ENCODE measurements around the gene CDHR3. TPM values are rescaled to one million over a fixed set of nuclear protein-coding genes. Genes with fewer than 3 reads are reported as not detected.

CDHR3 gene
- total and polyA plus RNA-seq, 4 experiments from 2014 or later, result 1.3 to 12.1 (median 6.7) TPM

DNA sequence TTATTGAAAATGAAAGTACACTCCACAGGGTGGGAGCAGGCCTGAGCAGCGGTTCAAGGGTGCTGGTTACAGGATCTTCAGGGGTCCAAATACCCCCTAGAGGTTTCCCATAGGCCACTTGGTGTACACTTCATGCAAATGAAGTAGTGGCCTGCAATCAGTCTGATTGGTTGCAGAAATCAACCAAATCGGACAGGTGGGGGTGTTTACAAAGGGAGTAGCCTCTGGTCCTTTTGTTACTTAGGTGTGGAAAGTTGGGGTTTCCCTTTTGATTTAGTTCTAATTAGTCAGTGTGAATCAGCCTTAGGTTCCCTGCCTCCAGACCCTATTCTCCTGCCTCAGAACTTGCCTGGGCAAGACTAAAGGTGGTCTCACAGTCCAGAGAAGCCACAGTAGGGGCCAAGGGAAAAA lies 99.5 kb downstream of the CDHR3 start:
- Histone ChIP-seq H3K4me1 (ENCODE audit: insufficient read depth, low read length) (peaks cover 10% of the 10 kb centered on the region), H3K36me3 (ENCODE audit: insufficient read depth, low read length) (no peaks in the 10 kb centered on the region), H3K4me3 (ENCODE audit: low read length in 2 of 2) (no peak overlapping the region), H3K9me3 (ENCODE audit: control insufficient read depth in 1 of 2, low read length in 2 of 2) (no peaks in the 10 kb centered on the region), H3K27ac (ENCODE audit: low read depth, low read length) (no peak overlapping the region), H3K27me3 (ENCODE audit: insufficient read depth, low read length) (no peaks in the 10 kb centered on the region)
- Mint-ChIP-seq H3K27me3 (no peaks in the 10 kb centered on the region), H3K4me3 (no peak overlapping the region), H3K27ac (no peak overlapping the region), H3K4me1 (peaks cover 4 to 25% (median 10%) of the 10 kb centered on the region in 4 donors), H3K36me3 (no peaks in the 10 kb centered on the region), H3K9me3 (peaks cover 0 to 2% (median 0%) of the 10 kb centered on the region in 8 donors)
- intact Hi-C loops (cut with micrococcal nuclease), result loop anchor here (1.0 kb wide), 1 partner anchor 15 kb away; no protein-coding TSS in a partner anchor
- no peak for DNase-seq
- ChIA-PET POLR2A (ENCODE audit: partially characterized antibody) (no interaction called here), CTCF (ENCODE audit: partially characterized antibody) (interaction anchor here (13.5 kb wide), 1 partner anchor 96 kb away, joined by 423 read pairs; no protein-coding TSS in a partner anchor)

DNA sequence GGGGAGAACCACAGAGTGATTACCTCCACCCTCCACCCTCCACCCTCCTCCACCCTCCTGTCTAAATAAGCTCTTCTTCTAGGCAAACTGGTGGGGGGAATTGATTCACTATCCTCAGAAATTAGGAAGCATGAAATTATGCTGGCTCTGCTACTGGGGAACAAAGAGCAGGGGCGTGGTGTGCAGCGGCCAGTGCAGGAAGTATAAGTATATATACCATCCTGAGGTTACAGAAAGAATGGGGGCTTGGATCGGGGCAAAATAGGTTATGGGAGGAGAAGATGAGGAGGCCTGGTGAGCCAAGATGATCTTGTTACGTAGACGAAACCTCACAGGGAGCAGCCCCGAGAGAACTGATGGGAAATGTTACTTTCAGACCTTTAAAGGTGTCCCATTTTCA lies 100.0 kb downstream of the CDHR3 start:
- H3K27me3 Mint-ChIP-seq, result no peaks in the 10 kb centered on the region
- DNase-seq, result no peak
- H3K4me3 ChIP-seq (ENCODE audit: low read length in 2 of 2), result no peak overlapping the region
- H3K4me1 Mint-ChIP-seq, result peaks cover 0 to 20% (median 6%) of the 10 kb centered on the region in 4 donors
- intact Hi-C loops (cut with micrococcal nuclease), result no loop called here
- H3K36me3 Mint-ChIP-seq, result no peaks in the 10 kb centered on the region
- H3K4me1 ChIP-seq (ENCODE audit: insufficient read depth, low read length), result peaks cover 6% of the 10 kb centered on the region
- H3K27me3 ChIP-seq (ENCODE audit: insufficient read depth, low read length), result no peaks in the 10 kb centered on the region
- CTCF ChIA-PET (ENCODE audit: partially characterized antibody), result interaction anchor here (13.5 kb wide), 1 partner anchor 96 kb away, joined by 423 read pairs; no protein-coding TSS in a partner anchor
- H3K27ac Mint-ChIP-seq, result peak overlapping the region in 1 of 7 donors; percentile 21
- no peak overlapping the region for H3K27ac ChIP-seq (ENCODE audit: low read depth, low read length)
- no peaks in the 10 kb centered on the region for H3K9me3 ChIP-seq (ENCODE audit: control insufficient read depth in 1 of 2, low read length in 2 of 2)
- no peak overlapping the region for H3K4me3 Mint-ChIP-seq
- H3K9me3 Mint-ChIP-seq, result peaks cover 0 to 2% (median 0%) of the 10 kb centered on the region in 8 donors
- H3K36me3 ChIP-seq (ENCODE audit: insufficient read depth, low read length), result no peaks in the 10 kb centered on the region
- POLR2A ChIA-PET (ENCODE audit: partially characterized antibody), result no interaction called here

DNA sequence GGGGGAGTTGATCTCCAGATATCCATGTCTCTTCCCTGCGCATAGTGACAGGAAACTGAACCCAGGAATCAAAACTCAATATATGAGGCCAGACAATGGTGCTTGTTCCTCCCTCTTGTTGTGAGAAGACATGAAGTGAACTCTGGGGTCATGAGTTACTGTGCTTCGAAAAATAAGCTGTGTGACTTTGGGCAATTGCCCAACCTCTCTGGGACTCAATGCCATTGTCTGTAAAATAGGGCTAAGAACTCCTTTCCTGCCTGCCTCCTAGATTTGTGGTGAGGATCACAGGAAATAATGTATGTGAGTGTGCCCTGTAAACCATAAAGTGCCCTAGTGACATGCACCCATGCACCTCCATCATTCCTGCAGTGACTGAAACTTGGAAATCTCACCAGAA lies 100.6 kb downstream of the CDHR3 start:
- H3K27me3 Mint-ChIP-seq, result no peaks in the 10 kb centered on the region

DNA sequence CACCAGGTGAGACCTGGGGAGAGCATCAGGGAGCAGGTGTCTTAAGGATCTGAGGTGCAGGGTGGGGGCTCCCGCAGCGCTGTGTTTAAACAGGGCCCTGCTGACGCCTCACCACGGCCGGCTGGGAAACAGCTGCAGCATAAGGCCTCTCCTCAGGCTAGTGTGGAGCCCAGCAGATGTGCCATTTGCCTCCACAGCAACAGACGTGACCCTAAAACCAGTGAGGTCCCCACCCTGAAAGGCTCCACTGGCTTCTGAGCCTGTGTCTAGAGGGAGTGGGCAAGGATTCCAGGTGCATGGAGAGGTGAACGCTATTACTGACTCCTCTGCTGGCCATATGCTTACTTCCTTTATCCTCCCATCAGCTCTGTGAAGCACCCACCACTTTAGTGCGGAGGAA lies 101.3 kb downstream of the CDHR3 start:
- intact Hi-C loops (cut with micrococcal nuclease), result no loop called here
- no peak for DNase-seq
- Mint-ChIP-seq H3K4me1 (peaks cover 2 to 16% (median 9%) of the 10 kb centered on the region in 4 donors), H3K27me3 (no peaks in the 10 kb centered on the region), H3K27ac (peak overlapping the region in 1 of 7 donors; percentile 4), H3K9me3 (peaks cover 0 to 2% (median 0%) of the 10 kb centered on the region in 8 donors), H3K36me3 (no peaks in the 10 kb centered on the region), H3K4me3 (no peak overlapping the region)
- H3K27me3 ChIP-seq (ENCODE audit: insufficient read depth, low read length), result no peaks in the 10 kb centered on the region
- POLR2A ChIA-PET (ENCODE audit: partially characterized antibody), result interaction anchor here (1.0 to 1.4 kb wide), 2 partner anchors 40 to 49 kb away, joined by 3 to 4 read pairs; no protein-coding TSS in a partner anchor
- CTCF ChIA-PET (ENCODE audit: partially characterized antibody), result interaction anchor here (13.5 kb wide), 1 partner anchor 95 kb away, joined by 423 read pairs; no protein-coding TSS in a partner anchor
- no peak overlapping the region for H3K4me3 ChIP-seq (ENCODE audit: low read length in 2 of 2)
- H3K4me1 ChIP-seq (ENCODE audit: insufficient read depth, low read length), result no peaks in the 10 kb centered on the region
- H3K27ac ChIP-seq (ENCODE audit: low read depth, low read length), result no peak overlapping the region
- no peaks in the 10 kb centered on the region for H3K36me3 ChIP-seq (ENCODE audit: insufficient read depth, low read length)
- H3K9me3 ChIP-seq (ENCODE audit: control insufficient read depth in 1 of 2, low read length in 2 of 2), result no peaks in the 10 kb centered on the region

More for the DNA sequence above, 100.6 kb downstream of the CDHR3 start:
- intact Hi-C loops (cut with micrococcal nuclease), result no loop called here
- H3K36me3 ChIP-seq (ENCODE audit: insufficient read depth, low read length), result no peaks in the 10 kb centered on the region
- H3K9me3 ChIP-seq (ENCODE audit: control insufficient read depth in 1 of 2, low read length in 2 of 2), result no peaks in the 10 kb centered on the region
- peaks cover 2 to 14% (median 6%) of the 10 kb centered on the region in 4 donors for H3K4me1 Mint-ChIP-seq
- no peaks in the 10 kb centered on the region for H3K27me3 ChIP-seq (ENCODE audit: insufficient read depth, low read length)
- no peak overlapping the region for H3K4me3 ChIP-seq (ENCODE audit: low read length in 2 of 2)
- CTCF ChIA-PET (ENCODE audit: partially characterized antibody), result interaction anchor here (13.5 kb wide), 1 partner anchor 95 kb away, joined by 423 read pairs; no protein-coding TSS in a partner anchor
- H3K9me3 Mint-ChIP-seq, result peaks cover 0 to 2% (median 0%) of the 10 kb centered on the region in 8 donors
- POLR2A ChIA-PET (ENCODE audit: partially characterized antibody), result interaction anchor here (1.4 kb wide), 1 partner anchor 41 kb away, joined by 3 read pairs; no protein-coding TSS in a partner anchor
- H3K36me3 Mint-ChIP-seq, result no peaks in the 10 kb centered on the region
- no peaks in the 10 kb centered on the region for H3K4me1 ChIP-seq (ENCODE audit: insufficient read depth, low read length)
- H3K27ac Mint-ChIP-seq, result no peak overlapping the region
- H3K4me3 Mint-ChIP-seq, result no peak overlapping the region
- H3K27ac ChIP-seq (ENCODE audit: low read depth, low read length), result no peak overlapping the region
- no peak for DNase-seq

DNA sequence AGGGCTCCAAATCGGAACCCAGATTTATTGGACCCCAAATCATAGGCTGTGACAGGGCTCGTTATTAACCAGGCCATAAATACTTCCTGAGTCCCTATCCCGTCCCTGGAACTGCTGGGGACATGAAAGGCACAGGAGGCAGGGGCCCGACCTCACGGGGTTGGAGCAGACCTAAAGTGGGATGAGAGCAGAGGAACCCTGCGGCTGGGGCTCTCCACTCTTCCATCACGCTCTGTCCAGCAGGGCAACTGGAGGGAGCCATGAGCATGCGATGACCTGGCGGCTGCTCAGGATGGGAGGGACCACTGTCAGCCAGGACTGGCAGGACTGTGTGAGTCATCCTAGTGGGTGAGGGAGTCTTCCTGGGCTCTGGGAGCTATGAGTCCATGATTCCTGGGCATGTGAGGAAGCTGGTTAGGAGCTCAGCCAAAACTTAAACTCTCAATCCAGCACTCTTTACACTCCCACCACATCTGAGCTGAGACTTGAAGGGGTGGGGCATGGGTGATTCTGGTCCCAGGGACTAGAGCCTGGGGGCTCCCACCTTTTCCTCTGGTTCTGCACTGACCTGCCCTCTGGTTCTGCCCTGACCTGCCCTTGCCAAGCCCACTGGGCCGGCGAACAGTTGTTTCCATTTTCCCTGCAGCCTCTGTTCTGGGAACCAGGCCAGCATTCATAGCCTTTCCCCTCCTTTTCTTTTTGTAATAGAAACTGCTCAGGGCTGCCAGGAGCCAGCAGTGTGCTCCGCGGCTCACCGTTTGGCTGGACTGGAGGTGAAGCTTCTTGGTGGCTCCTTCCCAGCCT lies 101.9 kb downstream of the CDHR3 start:
- no peaks in the 10 kb centered on the region for H3K36me3 Mint-ChIP-seq
- Histone ChIP-seq H3K27ac (ENCODE audit: low read depth, low read length) (no peak overlapping the region), H3K4me1 (ENCODE audit: insufficient read depth, low read length) (peaks cover 1% of the 10 kb centered on the region), H3K4me3 (ENCODE audit: low read length in 2 of 2) (no peak overlapping the region), H3K27me3 (ENCODE audit: insufficient read depth, low read length) (no peaks in the 10 kb centered on the region), H3K36me3 (ENCODE audit: insufficient read depth, low read length) (no peaks in the 10 kb centered on the region), H3K9me3 (ENCODE audit: control insufficient read depth in 1 of 2, low read length in 2 of 2) (no peaks in the 10 kb centered on the region)
- DNase-seq, result no peak
- peaks cover 5 to 23% (median 12%) of the 10 kb centered on the region in 4 donors for H3K4me1 Mint-ChIP-seq
- peaks cover 0 to 2% (median 0%) of the 10 kb centered on the region in 8 donors for H3K9me3 Mint-ChIP-seq
- intact Hi-C loops (cut with micrococcal nuclease), result no loop called here
- ChIA-PET CTCF (ENCODE audit: partially characterized antibody) (interaction anchor here (1.9 to 13.5 kb wide), 2 partner anchors 9 to 94 kb away, joined by 5 to 423 read pairs; no protein-coding TSS in a partner anchor), POLR2A (ENCODE audit: partially characterized antibody) (interaction anchor here (1.0 to 1.4 kb wide), 2 partner anchors 40 to 48 kb away, joined by 3 to 4 read pairs; no protein-coding TSS in a partner anchor)
- H3K4me3 Mint-ChIP-seq, result no peak overlapping the region
- peak overlapping the region in 1 of 7 donors; percentile 4 for H3K27ac Mint-ChIP-seq
- H3K27me3 Mint-ChIP-seq, result no peaks in the 10 kb centered on the region

DNA sequence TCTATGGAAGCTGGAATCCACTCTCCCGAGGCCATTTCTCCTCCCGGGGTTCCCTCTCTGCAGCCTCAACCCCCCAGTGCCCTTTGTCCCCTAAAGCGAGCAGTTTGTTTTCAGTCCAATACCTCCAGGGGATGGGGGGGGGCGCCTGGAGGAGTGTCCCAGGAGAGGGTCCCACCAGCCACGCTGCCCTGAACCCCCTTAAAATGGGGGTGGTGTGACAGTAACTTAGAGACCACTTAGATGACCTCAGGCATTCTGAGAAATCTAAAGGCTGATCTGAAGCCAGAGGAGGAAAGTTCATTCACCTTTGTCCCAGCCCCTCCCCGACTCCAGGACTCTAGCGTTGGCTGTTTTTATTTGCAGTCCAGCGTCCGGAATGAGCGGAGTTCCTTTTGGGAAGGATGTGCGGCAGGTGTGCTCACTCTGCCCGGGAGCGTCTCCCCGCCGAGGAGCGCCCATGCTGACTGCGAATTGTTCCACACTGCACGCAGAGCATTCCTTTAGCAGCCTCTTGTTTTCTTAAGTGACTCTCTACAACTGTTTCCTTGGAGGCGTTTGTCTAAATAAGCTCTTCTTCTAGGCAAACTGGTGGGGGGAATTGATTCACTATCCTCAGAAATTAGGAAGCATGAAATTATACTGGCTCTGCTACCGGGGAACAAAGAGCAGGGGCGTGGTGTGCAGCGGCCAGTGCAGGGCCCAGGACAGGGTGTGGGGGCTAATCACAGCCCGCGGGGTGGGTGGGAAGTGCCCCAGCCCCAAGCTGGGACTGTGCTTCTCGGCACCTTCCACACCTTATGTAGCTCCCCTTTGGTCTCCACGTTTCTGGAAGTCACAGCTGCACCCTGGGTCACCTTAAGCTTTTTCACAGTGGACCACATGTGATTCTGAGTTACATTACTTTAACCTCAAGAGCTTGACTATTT lies 102.8 kb downstream of the CDHR3 start:
- CTCF ChIA-PET (ENCODE audit: partially characterized antibody), result interaction anchor here (0.6 to 13.5 kb wide), 4 partner anchors 8 to 93 kb away, joined by 3 to 423 read pairs (median 4); no protein-coding TSS in a partner anchor

More for the DNA sequence above, 102.8 kb downstream of the CDHR3 start:
- no peaks in the 10 kb centered on the region for H3K27me3 ChIP-seq (ENCODE audit: insufficient read depth, low read length)
- Mint-ChIP-seq H3K4me1 (peaks cover 8 to 28% (median 18%) of the 10 kb centered on the region in 4 donors), H3K9me3 (peaks cover 0 to 2% (median 0%) of the 10 kb centered on the region in 8 donors), H3K27me3 (no peaks in the 10 kb centered on the region), H3K27ac (no peak overlapping the region), H3K36me3 (no peaks in the 10 kb centered on the region), H3K4me3 (no peak overlapping the region)
- peaks cover 10% of the 10 kb centered on the region for H3K4me1 ChIP-seq (ENCODE audit: insufficient read depth, low read length)
- POLR2A ChIA-PET (ENCODE audit: partially characterized antibody), result interaction anchor here (1.0 kb wide), 1 partner anchor 47 kb away, joined by 4 read pairs; no protein-coding TSS in a partner anchor
- no peaks in the 10 kb centered on the region for H3K9me3 ChIP-seq (ENCODE audit: control insufficient read depth in 1 of 2, low read length in 2 of 2)
- H3K4me3 ChIP-seq (ENCODE audit: low read length in 2 of 2), result no peak overlapping the region
- no peak for DNase-seq
- H3K36me3 ChIP-seq (ENCODE audit: insufficient read depth, low read length), result no peaks in the 10 kb centered on the region
- H3K27ac ChIP-seq (ENCODE audit: low read depth, low read length), result no peak overlapping the region
- intact Hi-C loops (cut with micrococcal nuclease), result no loop called here

All from CD4-positive, alpha-beta memory T cell (primary cell).